HG03060 (cell line): ENCODE measurements around the gene EPHX1.
A peak's percentile ranks its signal among the peaks of the same experiment; 100 is the strongest.
"Not testable (repeated sequence)": the region's sequence is repeated elsewhere in the genome, so short reads cannot be mapped to it uniquely, and the experiment has no call there.

ENCODE experiments used
- ATAC-seq: cut with Tn5 transposase; IDR thresholded peaks from one replicate; pipeline ENCODE4 v1.9.1; 2021; ENCODE audit warnings: low read depth, moderate number of reproducible peaks; ENCODE audit not compliant: unreplicated experiment

EPHX1 gene

DNA sequence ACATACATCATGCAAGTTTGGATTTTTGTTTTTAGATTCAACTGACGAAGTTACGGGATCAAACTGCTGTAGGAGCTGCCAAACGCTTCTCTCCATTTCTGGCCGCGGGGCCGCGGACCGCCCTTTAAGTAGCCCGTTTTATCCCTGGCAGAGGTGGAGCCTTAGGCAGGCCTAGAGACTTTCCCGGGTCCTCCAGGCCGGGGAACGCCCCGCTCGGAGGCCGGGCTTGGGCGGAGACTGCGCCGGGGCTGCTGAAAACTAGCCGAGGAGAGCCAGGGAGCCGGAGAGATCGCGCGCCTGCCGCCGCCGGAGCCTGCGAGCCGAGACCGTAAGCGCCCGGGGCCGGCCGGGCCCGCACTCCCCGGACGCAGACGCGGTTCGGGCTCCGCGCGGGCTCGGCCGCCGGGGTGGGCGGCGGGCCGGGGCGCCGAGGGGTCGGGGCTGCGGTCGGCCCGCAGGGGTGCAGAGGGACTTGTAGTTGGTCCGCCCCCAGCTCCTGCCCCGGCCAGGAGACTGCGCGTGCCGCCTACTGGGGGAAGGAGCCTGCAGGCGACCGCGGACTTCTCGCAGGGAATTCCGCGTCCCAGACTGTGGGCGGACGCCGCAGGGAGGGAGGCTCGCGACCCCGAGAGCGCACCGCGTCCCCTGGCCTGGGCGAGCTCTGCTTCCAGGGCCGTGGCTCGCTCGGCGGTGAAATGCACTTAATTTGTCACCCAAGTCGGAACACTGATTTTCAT lies at the start of gene EPHX1:
EPHX1 (plus strand) TSS at position 283 of the 737 bp plus-strand sequence. CDS start 18,606 bp downstream, outside the sequence.
- peak; percentile 84 for ATAC-seq

DNA sequence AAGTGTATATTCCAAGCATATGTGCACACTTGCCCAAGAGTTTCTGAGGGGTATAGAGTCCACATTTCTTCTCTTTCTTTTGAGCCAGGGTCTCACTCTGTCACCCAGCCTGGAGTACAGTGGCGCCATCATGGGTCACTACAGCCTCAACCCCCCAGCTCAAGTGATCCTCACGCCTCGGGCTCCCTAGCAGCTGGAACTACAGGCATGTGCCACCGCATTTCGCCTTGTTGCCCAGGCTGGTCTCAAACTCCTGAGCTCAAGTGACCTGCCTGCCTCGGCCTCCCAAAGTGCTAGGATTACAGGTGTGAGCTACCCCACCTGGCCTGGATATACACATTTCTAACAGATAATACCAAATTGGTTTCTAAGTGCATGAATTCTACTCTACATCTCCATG lies 49.4 kb upstream of the EPHX1 start:
- ATAC-seq = no peak

DNA sequence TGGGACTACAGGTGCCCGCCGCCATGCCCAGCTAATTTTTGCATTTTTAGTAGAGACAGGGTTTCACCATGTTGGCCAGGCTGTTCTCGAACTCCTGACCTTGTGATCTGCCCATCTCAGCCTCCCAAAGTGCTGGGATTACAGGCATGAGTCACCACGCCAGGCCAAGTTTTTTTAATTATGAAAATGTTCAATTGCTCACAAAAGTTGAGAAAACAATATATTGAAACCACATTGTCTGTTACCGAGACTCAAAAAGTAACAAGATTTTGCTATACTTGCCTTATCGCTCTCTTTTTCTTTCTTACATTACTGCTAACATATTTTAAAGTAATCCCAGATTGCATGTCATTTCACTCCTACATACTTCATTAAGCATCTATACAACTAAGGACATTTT lies 48.5 kb upstream of the EPHX1 start:
- ATAC-seq = not testable (repeated sequence)

DNA sequence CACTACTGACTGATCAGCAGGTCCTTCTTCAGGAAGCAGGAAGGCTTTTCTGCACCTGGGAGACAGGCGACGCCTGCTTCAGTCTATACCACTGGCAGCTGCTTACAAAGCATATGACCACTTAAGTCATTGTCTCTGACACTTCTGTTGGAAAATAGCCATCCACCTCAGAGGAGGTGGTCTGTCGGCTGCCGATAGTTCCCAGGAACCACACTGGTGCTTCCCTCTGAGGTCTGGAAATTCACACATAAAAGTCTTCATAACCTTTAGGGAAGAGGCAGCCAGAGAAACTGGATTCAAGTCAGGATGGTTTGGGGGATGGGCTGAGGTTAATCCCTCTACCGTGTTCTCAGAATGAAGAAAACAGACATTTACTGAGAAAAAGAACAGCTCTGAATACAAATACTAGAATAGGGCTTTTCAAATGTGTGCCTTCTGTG lies 47.9 kb upstream of the EPHX1 start:
- ATAC-seq = no peak

DNA sequence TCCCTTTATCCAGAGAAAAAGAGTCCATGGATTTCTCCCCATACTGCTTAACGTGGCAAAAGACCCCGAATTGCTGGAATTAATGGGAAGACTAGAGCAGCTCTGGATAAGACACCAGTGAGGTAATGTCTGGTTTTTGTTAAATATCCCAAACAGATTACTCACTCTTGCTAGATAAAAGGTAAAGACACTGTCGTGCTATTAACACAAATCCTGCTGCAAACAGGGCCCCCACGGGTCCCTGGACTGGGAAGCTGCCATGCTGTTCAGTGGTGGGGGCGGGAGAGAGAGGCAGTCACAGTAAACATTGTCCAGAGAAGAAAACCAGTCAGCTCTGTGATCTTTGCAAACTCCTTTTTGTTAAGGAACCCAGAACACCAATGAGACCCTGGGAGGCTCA lies 47.5 kb upstream of the EPHX1 start:
- ATAC-seq = no peak

DNA sequence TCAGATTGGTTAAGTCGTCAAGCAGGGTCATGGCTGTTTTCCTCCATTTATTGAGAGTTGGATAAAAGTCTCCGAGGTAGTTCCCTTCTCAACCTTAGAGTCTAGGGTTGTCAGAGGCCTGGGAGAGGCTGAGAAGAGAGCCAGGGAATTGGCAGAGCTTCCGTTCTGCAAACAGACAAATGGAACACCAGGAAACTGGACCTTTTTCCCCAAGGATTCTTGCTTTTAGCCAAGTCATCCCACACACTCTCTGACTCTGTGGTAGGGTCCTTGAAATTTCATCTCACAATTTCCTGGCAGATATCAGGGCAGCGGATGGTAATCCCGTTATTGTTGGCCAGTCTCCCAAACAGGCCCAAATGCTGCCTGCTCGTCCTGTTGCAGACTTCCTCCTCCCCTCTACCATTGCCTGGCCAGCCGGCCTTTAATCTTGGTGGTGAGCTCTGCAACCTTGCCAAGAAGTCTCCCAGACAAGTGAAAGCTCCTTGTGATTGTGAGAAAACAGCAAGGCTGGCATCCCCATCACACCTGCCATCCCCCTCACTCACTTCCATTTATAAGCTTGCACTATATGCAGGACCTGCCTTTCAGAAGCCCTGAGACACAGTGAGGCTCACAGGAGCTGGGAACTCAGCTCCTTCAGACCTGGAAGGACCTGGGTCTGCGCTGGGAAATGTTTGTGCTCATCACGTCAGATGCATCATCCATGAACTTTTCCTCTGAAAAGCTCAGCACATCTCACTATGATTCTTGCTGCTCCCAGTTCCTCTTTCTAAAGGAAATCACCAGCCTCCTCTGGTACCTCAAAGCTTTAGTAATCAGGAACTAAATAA lies 46.0 kb upstream of the EPHX1 start:
- no peak for ATAC-seq

DNA sequence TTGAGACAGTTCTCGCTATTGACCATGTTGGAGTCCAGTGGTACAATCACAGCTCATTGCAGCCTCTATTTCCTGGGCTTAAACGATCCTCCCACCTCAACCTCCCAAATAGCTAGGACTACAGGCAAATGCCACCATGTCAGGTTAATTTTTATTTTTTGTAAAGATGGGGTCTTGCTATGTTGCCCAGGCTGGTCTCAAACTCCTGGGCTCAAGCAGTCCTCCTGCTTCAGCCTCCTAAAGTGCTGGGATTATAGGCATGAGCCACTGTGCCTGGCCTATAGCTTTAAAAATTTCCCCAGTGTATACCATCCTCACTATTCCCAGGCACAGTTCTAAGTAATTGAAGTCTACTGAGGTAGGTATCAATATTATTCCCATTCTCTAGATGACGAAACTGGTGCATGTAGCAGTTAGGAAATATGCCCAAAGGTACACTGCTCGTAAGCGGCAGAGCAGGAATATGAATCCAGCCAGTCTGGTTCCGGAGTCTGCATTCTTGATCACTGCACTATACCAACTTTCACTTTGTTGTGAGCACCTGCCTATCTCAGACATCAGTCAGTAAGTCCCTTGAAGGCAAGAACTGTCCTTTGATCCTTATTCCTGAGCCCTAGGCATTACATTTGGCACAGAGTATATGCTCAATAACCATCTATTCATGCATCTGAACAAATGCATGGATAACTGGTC lies 43.8 kb upstream of the EPHX1 start:
- ATAC-seq = no peak

DNA sequence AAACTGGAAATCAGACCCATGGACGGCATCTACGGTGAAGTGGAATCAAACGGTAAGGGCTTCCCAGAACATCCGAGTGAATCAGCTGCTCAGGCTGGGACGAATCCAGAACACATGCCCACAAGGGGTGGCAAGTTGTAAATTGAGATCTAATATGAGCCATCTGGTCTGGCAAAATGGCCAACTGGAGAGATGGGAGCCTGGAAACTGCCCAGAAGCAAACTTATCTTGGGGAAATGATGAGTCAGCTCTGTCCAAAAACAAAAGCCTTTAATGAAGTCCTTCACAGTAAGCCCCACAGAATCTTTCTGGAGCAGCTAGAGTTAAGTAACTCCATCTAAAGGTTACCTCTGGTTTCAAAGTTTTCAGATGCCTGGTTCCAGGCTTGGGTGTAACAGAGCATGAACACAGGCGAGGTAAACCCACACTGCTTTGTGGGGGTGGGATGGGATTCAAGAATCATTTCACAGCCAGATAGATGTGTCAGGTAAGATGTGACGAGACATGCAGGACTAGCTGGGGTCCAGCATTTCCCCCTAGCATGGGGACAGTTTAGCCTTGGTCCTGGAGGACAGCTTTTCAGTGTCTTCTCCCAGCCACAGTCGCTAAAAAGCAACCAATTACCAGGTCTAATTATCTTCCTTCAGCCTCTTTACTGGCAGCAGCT lies 42.8 kb upstream of the EPHX1 start:
- no peak for ATAC-seq

DNA sequence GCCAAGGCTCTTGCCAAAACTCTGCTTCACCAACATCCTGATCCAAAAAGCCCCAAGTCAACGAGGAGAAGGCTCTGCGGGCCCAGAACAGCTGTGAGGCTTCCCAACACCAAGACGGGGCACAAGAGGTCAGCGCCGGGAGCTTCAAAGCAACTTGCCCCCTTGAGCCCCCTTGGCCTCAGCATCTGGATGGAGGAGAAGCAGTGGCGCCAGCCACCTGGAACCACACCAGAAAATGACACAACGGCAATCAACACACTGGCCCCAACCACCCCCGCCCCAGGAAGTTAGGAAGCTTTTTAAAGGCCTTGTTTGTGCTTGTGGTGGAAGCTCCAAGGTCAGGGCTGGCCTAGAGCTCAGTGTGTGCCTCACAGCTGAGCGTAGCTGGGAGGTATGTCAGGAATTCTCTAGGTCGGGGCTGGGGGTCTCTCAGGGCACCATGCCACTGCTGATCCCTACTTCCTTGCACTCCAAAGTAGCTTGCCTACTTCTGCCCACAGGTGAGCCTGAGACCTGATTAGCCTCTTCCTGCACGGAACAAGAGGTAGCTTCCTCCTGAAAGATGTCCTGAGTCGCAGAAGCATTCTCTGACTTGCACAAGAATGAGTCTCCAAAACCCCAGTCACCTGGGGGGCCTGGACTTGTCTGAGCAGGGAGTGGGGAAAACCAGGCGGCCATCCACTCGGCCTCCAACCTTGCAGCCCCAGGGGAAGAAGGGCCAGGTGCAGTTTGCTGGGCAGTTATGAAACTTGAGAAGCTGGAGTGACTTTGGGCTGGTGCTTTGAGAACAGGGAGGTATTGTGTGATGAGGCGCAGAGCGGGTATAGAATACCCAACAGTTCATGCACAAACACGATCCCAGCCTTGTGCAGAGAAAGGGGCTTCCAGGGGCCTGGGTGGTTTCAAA lies 42.0 kb upstream of the EPHX1 start:
- no peak for ATAC-seq

DNA sequence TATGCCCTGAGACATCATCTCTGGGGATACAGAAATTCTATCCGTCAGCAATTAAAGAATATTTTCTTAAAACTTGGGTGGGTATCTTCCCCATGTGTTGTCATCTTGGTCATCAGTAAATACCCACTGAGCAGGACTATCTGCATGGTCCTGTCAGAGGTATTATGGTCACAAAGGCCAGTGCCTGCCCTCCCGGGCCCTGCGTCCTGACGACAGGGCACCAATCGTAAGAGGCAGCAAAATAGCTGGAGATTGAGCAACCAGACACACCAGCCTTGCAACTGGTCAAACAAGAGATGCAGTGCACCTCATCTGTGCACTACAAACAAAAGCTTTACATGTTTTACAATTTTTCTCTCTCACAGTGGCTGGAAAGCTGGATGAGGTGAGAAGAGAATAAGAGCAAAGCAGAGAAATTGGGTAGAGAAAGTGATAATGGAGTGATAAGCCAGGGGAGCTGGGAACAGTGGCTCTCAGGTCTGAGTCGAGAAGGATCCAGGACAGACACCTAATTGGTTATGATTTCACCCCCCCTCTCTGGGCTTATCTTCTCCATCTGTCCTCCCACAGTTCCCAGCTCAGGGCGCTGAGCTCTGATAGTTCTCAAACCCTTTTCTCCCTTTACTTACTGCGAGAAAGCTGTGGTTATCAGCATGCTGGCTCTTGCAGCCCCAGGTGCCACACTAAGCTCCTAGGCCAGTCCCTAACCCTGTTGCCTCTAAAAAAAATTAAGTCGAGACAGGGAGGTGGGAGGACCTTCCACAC lies 41.1 kb upstream of the EPHX1 start:
- no peak for ATAC-seq

DNA sequence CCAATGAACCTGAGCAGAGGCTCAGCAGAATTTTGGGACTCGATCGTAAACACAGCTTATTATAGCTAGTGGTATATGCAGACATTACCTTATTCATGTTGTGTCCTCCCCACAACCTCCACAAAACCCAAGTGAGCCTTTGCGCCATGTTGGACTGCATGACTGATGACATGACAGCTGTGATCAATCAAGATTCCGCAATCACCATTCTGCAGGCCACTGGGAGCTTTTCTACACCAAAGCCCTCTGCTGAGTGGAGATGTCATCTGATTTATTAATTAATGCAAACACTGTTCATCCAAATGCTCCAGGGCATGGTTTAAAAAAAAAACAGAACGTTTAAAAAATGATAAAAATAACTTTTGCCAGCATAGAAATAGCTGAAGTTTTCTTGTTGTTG lies 40.2 kb upstream of the EPHX1 start:
- ATAC-seq = no peak

DNA sequence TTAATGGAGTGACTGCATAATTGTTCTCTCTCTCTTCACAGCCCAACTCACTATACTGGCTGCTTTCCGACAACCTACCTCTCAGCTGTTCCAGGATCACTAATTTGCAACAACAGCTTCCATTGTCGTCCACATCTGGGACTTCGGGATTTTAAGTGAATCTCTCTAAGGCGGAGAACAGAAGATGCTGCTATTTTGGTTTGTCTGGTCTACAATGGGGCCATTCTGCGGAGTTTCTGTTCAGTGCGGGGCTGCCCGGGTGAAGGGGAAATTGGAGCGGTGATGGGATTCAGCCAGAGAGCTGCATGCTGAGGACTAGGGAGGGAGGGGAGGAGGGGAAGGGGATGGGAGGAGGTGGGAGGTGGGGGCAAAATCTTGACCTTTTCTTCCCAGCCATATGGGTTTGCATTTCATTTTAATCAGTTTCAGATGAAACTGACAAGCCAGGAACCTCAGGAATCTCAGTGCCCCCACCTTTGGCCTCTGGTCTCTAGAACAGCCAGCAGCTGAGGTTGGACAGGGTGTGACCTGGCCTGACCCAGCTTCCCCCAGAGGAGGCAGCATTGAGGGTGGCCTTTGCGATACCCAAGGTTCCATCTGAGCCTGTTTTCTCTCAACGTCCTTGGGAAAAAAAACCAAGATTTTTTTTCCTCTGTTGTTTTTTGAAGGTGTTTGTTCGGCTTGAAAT lies 39.2 kb upstream of the EPHX1 start:
- no peak for ATAC-seq

DNA sequence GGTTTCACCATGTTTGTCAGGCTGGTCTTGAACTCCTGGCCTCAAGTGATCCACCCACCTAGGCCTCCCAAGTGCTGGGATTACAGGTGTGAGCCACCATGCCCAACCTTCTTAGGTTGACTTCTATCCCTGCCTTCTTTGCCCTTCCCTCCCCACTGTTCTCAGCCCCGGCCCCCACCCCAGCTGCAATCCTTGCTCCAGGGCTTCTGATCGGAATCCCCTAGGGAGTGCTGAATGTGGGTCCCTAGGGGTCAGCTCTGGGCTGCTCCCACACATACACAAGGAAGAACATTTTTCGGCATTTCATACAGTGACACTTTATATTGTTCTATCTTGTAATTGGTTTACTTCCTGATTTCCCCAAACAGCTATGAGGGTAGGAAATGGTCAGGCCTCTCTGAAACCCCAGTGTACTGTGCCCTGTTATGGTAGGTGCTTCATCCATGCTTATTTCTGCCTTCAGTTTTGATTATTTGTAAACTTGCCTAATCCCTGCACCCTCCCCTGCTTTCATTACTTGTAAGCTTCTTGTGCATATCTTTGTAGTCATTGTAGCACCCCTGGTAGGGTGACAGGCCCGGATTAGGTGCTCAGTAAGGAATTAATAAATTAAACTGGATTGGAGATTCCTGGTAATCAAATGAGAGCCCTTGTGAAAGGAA lies 38.1 kb upstream of the EPHX1 start:
- ATAC-seq = no peak

DNA sequence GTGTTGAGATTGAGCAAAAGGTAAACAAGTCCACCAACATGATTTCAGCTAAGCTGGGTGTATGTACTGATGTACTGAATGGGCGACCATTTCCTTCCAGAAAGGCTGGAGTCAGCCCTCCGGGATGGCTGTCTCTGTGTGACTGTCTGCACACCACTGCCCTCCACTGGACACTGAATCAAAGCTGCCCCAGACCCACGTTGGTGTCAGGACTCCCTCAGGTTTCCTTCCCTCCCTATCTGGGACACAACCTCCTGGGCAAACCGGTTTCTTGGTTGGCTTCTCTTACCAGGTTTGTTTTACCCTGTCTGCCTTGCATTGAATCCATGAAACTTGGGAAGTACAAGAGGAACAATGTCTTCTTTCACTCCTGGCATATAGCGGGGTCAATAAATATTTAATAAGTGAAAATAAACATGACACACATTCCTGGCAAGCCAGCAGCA lies 37.6 kb upstream of the EPHX1 start:
- no peak for ATAC-seq

DNA sequence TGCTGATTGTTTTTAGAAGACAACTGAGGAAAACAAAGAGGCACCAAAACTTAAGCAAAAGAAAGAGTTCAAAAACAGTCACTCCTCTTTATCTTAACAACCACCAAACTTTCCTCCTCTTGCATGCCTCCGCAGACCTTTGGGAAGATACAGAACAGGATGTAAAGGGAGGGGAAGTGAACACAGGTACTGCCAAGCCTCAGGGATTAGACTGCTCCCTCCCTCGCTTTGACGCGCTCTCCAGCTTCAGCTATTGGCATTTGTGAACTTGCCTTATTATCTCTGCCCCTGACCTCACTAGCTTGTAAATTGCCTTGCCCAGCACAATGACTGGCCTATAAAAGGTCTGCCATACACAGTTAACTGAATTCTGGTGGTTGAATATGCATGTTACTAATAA lies 37.1 kb upstream of the EPHX1 start:
- ATAC-seq = no peak

DNA sequence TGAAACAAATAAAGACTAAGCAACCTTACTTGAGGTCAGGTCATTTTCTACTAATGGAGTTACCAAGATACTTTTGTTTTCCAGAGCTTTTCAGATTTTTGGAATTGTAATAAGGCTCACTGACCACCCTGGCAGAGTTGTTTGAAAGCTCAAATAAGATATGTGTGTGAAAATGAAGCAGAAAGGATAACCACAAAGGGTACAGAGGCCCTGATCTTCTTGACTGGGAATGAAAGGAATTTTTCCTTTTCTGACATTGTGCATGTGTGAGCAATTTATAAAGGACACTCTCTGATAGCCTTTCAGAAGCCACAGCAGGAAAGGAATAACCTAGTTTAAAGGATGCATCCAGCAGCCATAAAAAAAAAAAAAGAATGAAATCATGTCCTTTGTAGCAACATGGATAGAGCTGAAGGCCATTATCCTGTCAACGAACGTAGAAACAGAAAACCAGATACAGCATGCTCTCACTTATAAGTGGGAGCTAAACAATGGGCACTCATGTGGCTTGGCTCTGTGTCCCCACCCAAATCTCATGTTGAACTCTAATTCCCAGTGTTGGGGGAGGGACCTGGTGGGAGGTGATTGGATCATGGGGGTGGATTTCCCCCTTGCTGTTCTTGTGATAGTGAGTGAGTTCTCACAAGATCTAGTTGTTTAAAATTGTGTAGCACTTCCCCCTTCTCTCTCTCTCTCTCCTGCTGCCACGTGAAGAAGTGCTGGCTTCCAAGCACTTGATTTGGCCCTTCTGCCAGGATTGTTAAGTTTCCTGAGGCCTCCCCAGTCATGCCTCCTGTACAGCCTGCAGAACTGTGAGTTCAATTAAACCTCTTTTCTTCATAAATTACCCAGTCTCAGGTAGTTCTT lies 35.4 kb upstream of the EPHX1 start:
- ATAC-seq = no peak

DNA sequence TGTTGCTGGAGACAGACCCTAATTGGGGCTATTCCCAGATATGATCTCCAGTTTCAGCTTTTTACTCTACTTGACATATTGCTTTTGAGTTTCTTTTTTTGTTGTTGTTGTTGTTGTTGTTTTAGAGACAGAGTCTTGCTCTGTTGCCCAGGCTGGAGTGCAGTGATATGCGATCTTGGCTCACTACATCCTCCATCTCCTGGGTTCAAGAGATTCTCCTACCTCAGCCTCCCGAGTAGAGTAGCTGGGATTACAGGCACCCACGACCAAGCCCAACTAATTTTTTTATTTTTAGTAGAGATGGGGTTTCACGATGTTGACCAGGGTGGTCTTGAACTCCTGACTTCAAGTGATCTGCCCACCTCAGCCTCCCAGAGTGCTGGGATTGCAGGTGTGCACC lies 33.6 kb upstream of the EPHX1 start:
- ATAC-seq = no peak
